NB4 (cell line): ENCODE results near the gene PTPN5.

ENCODE experiments used
- MAX ChIP-seq: IDR thresholded peaks from 2 replicates; pipeline ENCODE4 v1.6.1; 2011; ENCODE audit warnings: low read depth, low read length
- MYC ChIP-seq: IDR thresholded peaks from 2 replicates; pipeline ENCODE4 v1.6.1; 2011; ENCODE audit warnings: low read depth, low read length
- POLR2A ChIP-seq: IDR thresholded peaks from 2 replicates; pipeline ENCODE4 v1.6.1; 2011; ENCODE audit warnings: mild to moderate bottlenecking; ENCODE audit not compliant: insufficient read length; ENCODE audit errors: extremely low read depth
- TF ChIP-seq, protein P1 (sequence below): IDR thresholded peaks from one replicate; pipeline ENCODE4 v1.5.1; 2012; ENCODE audit warnings: low read depth, low read length

GRCh38 chr11:18749681-18750319 lies 41.8 kb downstream of the PTPN5 start:
- no peak for TF ChIP-seq MAX
- no peak for TF ChIP-seq MYC
- TF ChIP-seq, protein P1, sequence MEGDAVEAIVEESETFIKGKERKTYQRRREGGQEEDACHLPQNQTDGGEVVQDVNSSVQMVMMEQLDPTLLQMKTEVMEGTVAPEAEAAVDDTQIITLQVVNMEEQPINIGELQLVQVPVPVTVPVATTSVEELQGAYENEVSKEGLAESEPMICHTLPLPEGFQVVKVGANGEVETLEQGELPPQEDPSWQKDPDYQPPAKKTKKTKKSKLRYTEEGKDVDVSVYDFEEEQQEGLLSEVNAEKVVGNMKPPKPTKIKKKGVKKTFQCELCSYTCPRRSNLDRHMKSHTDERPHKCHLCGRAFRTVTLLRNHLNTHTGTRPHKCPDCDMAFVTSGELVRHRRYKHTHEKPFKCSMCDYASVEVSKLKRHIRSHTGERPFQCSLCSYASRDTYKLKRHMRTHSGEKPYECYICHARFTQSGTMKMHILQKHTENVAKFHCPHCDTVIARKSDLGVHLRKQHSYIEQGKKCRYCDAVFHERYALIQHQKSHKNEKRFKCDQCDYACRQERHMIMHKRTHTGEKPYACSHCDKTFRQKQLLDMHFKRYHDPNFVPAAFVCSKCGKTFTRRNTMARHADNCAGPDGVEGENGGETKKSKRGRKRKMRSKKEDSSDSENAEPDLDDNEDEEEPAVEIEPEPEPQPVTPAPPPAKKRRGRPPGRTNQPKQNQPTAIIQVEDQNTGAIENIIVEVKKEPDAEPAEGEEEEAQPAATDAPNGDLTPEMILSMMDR: no peak
- no peak for TF ChIP-seq POLR2A
